Measurements from ENCODE around the gene CASZ1. TPM values are rescaled to one million over a fixed set of nuclear protein-coding genes. Genes with fewer than 3 reads are reported as not detected.

Gene CASZ1
- total and polyA plus RNA-seq, 9 of the 15 experiments (the other 6 are each of a cell fraction or from before 2014, with no cell fraction given), result 0.01 to 4.0 (median 0.76) TPM; not detected in 1

DNA sequence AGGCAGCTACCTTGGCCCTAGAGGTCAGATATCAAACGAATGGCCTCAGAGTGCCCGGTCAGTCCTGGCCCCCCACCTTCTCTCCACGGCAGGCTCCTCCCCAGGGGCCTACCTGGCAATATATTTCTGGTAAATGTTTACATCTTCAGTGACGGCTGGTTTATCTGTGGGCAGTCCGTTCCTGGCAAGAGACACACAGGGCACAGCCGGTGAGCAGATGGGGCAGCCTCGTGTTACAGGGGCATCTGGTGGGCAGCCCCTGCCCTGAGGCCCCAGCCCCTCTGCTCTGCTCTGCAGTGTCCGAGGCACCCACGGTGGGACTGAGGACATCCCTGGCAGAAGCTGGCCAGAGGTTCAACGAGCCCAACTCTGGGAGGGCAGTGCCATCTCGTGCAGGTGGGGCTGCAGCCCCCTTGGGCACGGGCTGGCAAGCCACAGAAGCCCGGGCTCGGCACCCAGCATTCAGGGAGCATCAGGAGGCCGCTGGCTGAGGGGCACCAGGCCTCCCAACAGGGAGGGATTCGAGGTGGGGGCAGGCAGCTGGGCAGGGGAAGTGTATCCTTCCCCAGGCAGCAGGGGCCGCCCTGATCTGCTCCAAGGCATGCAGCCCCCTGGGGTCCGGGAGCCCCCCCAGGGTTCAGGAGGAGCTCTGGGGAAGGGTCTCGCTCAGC, 137.9 kb downstream of the CASZ1 start (continued):
- TF ChIP-seq, protein P1, sequence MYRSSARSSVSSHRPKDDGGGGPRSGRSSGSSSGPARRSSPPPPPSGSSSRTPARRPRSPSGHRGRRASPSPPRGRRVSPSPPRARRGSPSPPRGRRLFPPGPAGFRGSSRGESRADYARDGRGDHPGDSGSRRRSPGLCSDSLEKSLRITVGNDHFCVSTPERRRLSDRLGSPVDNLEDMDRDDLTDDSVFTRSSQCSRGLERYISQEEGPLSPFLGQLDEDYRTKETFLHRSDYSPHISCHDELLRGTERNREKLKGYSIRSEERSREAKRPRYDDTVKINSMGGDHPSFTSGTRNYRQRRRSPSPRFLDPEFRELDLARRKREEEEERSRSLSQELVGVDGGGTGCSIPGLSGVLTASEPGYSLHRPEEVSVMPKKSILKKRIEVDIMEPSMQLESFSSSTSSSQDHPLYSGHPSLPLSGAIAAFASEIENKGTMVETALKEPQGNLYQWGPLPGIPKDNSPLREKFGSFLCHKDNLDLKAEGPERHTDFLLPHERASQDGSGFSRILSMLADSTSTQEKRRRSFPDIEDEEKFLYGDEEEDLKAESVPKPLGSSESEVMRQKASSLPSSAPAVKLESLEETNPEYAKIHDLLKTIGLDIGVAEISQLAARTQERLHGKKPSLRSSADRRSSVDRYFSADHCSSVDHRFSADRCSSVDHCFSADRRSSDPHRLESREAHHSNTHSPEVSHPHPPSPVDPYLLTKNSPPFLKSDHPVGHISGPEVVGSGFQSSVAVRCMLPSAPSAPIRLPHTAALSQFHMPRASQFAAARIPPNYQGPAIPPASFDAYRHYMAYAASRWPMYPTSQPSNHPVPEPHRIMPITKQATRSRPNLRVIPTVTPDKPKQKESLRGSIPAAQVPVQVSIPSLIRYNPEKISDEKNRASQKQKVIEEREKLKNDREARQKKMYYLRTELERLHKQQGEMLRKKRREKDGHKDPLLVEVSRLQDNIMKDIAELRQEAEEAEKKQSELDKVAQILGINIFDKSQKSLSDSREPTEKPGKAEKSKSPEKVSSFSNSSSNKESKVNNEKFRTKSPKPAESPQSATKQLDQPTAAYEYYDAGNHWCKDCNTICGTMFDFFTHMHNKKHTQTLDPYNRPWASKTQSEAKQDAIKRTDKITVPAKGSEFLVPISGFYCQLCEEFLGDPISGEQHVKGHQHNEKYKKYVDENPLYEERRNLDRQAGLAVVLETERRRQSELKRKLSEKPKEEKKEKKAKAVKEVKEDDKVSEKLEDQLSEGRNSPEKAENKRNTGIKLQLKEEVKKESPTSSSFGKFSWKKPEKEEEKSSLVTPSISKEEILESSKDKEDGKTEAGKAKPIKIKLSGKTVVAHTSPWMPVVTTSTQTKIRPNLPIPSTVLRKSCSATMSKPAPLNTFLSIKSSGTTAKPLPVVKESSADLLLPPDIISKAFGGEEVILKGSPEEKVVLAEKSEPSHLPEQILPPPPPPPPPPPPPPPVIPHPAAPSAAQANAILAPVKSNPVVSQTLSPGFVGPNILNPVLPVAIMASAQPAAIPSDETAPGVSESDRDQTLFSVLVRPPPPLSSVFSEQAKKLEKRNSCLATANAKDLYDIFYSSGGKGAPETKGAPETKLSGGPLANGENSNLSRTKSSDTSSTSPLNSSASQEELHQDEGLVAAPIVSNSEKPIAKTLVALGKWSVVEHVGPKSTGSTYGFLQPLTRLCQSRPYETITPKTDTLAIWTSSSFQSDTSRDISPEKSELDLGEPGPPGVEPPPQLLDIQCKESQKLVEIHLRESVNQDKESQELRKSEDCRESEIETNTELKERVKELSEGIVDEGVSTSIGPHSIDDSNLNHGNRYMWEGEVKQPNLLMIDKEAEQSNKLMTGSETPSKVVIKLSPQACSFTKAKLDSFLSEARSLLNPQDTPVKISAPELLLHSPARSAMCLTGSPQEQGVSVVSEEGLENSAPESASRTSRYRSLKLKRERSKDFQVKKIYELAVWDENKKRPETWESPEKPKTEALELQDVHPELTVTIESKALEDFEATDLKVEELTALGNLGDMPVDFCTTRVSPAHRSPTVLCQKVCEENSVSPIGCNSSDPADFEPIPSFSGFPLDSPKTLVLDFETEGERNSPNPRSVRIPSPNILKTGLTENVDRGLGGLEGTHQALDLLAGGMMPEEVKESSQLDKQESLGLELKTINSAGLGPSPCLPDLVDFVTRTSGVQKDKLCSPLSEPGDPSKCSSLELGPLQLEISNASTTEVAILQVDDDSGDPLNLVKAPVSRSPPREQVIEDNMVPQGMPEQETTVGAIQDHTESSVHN (IDR thresholded peaks at IDR 0.05; ENCODE audit: borderline replicate concordance in 1 of 2, low read depth in 1 of 2), result no peak
- TF ChIP-seq, protein P2, sequence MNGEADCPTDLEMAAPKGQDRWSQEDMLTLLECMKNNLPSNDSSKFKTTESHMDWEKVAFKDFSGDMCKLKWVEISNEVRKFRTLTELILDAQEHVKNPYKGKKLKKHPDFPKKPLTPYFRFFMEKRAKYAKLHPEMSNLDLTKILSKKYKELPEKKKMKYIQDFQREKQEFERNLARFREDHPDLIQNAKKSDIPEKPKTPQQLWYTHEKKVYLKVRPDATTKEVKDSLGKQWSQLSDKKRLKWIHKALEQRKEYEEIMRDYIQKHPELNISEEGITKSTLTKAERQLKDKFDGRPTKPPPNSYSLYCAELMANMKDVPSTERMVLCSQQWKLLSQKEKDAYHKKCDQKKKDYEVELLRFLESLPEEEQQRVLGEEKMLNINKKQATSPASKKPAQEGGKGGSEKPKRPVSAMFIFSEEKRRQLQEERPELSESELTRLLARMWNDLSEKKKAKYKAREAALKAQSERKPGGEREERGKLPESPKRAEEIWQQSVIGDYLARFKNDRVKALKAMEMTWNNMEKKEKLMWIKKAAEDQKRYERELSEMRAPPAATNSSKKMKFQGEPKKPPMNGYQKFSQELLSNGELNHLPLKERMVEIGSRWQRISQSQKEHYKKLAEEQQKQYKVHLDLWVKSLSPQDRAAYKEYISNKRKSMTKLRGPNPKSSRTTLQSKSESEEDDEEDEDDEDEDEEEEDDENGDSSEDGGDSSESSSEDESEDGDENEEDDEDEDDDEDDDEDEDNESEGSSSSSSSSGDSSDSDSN (IDR thresholded peaks at IDR 0.05; ENCODE audit: borderline replicate concordance in 1 of 2, low read depth in 2 of 2, low read length in 2 of 2), result no peak
- TF ChIP-seq ZZZ3 (IDR thresholded peaks at IDR 0.05) (no peak), ESRRB (CRISPR knock-in tag; IDR thresholded peaks at IDR 0.05; ENCODE audit: borderline replicate concordance) (no peak), EWSR1 (IDR thresholded peaks at IDR 0.05; ENCODE audit: borderline replicate concordance, low read depth, partially characterized antibody) (no peak), XRCC4 (IDR thresholded peaks at IDR 0.05; ENCODE audit: extremely low read depth, insufficient read depth, insufficient read length) (no peak), ZNF124 (CRISPR knock-in tag; IDR thresholded peaks at IDR 0.05) (no peak)
- TF ChIP-seq, protein P3, sequence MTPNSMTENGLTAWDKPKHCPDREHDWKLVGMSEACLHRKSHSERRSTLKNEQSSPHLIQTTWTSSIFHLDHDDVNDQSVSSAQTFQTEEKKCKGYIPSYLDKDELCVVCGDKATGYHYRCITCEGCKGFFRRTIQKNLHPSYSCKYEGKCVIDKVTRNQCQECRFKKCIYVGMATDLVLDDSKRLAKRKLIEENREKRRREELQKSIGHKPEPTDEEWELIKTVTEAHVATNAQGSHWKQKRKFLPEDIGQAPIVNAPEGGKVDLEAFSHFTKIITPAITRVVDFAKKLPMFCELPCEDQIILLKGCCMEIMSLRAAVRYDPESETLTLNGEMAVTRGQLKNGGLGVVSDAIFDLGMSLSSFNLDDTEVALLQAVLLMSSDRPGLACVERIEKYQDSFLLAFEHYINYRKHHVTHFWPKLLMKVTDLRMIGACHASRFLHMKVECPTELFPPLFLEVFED (CRISPR knock-in tag; conservative IDR thresholded peaks at IDR 0.05), result no peak
- TF ChIP-seq, protein P4, sequence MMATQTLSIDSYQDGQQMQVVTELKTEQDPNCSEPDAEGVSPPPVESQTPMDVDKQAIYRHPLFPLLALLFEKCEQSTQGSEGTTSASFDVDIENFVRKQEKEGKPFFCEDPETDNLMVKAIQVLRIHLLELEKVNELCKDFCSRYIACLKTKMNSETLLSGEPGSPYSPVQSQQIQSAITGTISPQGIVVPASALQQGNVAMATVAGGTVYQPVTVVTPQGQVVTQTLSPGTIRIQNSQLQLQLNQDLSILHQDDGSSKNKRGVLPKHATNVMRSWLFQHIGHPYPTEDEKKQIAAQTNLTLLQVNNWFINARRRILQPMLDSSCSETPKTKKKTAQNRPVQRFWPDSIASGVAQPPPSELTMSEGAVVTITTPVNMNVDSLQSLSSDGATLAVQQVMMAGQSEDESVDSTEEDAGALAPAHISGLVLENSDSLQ (IDR thresholded peaks at IDR 0.05), result no peak
